MCF 10A (cell line): ENCODE data around the gene NUBP2. TPM values are rescaled to one million over a fixed set of nuclear protein-coding genes. Genes with fewer than 3 reads are reported as not detected.

Experiments used
- BruUV-seq: library from RNA; stranded (reverse); fragments of 400-500 nt; replicated peaks from 2 replicates; lab custom pipeline; 2021; lab: Mats Ljungman, UMichigan
- CTCF ChIA-PET: fragments of 300-600 bp; sonication (Branson Sonifier 250); formaldehyde crosslinking; extraction: SDS; loops from one replicate; lab custom pipeline; 2021; ENCODE audit warnings: antibody characterized with exemption, inconsistent platforms; lab: Yijun Ruan, JAX
- POLR2A ChIA-PET: fragments of 300-600, 350-650 bp; sonication (Branson Sonifier 250); formaldehyde crosslinking; extraction: SDS; loops from one replicate; lab custom pipeline; 2020; ENCODE audit warnings: antibody characterized with exemption, inconsistent platforms; lab: Yijun Ruan, JAX
- DNase-seq: peaks from one replicate; pipeline ENCODE4 v3.0.0-alpha.2; 2018; ENCODE audit not compliant: unreplicated experiment
- H3K27ac Mint-ChIP-seq: one replicate; pipeline ENCODE4 v1.8.0; 2022; ENCODE audit warnings: mild to moderate bottlenecking, low read depth, mixed read lengths; ENCODE audit not compliant: unreplicated experiment
- H3K27me3 Mint-ChIP-seq: one replicate; pipeline ENCODE4 v1.8.0; 2022; ENCODE audit warnings: mixed read lengths; ENCODE audit not compliant: insufficient read depth, unreplicated experiment
- H3K36me3 Mint-ChIP-seq: one replicate; pipeline ENCODE4 v1.8.0; 2022; ENCODE audit warnings: mild to moderate bottlenecking, moderate library complexity, mixed read lengths; ENCODE audit not compliant: insufficient read depth, unreplicated experiment
- H3K4me1 Mint-ChIP-seq: one replicate; pipeline ENCODE4 v1.8.0; 2022; ENCODE audit warnings: mixed read lengths; ENCODE audit not compliant: insufficient read depth, unreplicated experiment
- H3K4me3 Mint-ChIP-seq: one replicate; pipeline ENCODE4 v1.8.0; 2022; ENCODE audit warnings: mild to moderate bottlenecking, moderate library complexity, mixed read lengths; ENCODE audit not compliant: unreplicated experiment
- H3K9me3 Mint-ChIP-seq: one replicate; pipeline ENCODE4 v1.8.0; 2022; ENCODE audit warnings: mixed read lengths; ENCODE audit not compliant: unreplicated experiment
- intact Hi-C: fragments of 100-400 bp; cut with micrococcal nuclease; formaldehyde crosslinking; loops from 2 replicates; pipeline ENCODE4 v1.14.1; 2022
- total RNA-seq: library from RNA; stranded (reverse); gene quantifications from 2 replicates; pipeline ENCODE4 v1.2.3, GENCODE V29; 2022
- TF ChIP-seq, protein P1 (sequence below): fragments of 200-600 bp; IDR thresholded peaks from one replicate; pipeline ENCODE4 v1.8.0; 2022; ENCODE audit warnings: antibody characterized with exemption, mild to moderate bottlenecking; ENCODE audit not compliant: unreplicated experiment

NUBP2 gene
- total RNA-seq, 1 experiment from 2014 or later, result 71.3 TPM

DNA sequence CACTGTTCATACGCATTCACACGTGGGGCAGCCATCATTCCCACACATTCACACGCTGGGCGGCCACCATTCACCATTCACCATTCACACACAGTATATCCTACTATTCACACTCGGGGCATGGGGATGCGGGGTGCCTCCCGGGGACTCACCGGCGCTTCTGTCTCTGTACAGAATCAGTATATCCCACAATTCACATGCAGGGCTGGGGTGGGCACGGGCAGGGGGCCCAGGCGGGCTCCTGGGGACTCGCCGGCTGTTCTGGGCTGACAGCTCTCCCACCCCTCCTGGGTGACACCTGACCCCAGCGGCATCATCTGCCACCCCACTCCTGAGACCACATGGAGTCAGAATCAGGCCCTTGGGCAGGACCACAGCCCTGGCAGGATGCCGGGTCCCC is 21.0 kb upstream of the NUBP2 start:
- Mint-ChIP-seq H3K9me3 (no peaks in the 10 kb centered on the region), H3K27ac (no peak overlapping the region), H3K36me3 (peaks cover 40% of the 10 kb centered on the region), H3K27me3 (no peaks in the 10 kb centered on the region), H3K4me1 (no peaks in the 10 kb centered on the region), H3K4me3 (no peak overlapping the region)
- BruUV-seq, result no TSS peak
- intact Hi-C loops, result no loop called here
- DNase-seq, result no peak
- TF ChIP-seq, protein P1, sequence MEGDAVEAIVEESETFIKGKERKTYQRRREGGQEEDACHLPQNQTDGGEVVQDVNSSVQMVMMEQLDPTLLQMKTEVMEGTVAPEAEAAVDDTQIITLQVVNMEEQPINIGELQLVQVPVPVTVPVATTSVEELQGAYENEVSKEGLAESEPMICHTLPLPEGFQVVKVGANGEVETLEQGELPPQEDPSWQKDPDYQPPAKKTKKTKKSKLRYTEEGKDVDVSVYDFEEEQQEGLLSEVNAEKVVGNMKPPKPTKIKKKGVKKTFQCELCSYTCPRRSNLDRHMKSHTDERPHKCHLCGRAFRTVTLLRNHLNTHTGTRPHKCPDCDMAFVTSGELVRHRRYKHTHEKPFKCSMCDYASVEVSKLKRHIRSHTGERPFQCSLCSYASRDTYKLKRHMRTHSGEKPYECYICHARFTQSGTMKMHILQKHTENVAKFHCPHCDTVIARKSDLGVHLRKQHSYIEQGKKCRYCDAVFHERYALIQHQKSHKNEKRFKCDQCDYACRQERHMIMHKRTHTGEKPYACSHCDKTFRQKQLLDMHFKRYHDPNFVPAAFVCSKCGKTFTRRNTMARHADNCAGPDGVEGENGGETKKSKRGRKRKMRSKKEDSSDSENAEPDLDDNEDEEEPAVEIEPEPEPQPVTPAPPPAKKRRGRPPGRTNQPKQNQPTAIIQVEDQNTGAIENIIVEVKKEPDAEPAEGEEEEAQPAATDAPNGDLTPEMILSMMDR, result no peak
- ChIA-PET CTCF (no interaction called here), POLR2A (no interaction called here)

DNA sequence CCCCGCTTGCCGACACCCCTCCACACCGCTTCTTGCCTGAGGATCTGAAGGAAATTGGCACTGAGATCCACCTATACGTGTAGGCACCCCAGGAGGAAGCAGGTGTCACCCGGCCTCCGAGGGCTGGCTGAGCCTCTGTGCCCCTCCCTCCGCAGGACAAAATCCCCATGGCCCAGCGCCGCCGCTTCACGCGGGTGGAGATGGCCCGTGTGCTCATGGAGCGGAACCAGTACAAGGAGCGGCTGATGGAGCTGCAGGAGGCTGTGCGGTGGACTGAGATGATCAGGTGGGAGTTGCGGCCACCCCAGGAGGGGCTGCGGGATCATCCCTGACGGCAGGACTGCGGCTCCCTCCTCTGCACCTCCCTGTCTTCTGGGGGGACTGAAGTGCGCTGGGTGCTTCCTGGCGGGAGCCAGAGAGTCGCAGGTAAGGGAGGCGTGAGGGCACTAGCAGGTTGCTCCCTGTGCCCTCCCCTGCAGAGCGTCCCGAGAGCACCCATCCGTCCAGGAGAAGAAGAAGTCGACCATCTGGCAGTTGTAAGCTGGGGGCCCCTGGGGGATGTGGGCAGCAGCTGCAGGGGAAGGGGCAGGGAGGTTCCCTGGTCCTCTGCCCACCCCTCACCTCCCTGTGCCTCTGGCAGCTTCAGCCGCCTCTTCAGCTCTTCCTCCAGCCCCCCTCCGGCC is 20.4 kb upstream of the NUBP2 start:
- ChIA-PET POLR2A (no interaction called here), CTCF (interaction anchor here (1.0 kb wide), 1 partner anchor 12 kb away, joined by 3 read pairs; no protein-coding TSS in a partner anchor)
- Mint-ChIP-seq H3K27me3 (no peaks in the 10 kb centered on the region), H3K27ac (no peak overlapping the region), H3K4me3 (no peak overlapping the region), H3K36me3 (peaks cover 46% of the 10 kb centered on the region), H3K4me1 (no peaks in the 10 kb centered on the region), H3K9me3 (no peaks in the 10 kb centered on the region)
- no peak for DNase-seq
- intact Hi-C loops, result no loop called here
- no TSS peak for BruUV-seq
- TF ChIP-seq, protein P1, result no peak

DNA sequence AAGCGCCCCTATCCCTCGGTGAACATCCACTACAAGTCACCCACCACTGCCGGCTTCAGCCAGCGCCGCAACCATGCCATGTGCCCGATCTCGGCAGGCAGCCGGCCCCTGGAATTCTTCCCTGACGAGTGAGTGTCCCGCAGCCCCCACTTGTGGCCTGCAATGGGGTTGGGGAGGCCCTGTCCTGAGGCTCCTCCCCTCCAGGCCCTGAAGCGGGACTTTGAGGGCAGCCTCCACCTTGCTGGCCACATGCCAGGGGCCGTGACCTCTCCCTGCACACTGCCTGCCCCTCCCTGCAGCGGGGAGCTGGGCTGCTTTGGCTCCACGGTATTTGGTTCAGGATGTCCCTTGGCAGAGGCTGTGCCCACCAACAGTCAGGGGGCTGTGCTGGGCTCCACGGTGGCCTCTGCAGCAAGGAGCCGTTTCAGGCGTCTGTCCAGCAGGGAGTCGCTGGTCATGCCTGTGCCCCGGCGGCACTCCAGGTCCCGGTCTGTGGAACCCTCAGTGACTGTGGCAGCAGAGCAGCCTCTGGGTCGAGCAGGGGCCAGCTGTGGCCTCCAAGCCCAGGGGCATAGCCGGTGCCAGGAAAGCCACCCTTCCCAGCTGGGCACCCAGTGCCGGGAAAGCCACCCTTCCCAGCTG is 19.8 kb upstream of the NUBP2 start:
- POLR2A ChIA-PET, result no interaction called here
- DNase-seq, result no peak

More for the DNA sequence above, 19.8 kb upstream of the NUBP2 start:
- intact Hi-C loops, result no loop called here
- no peaks in the 10 kb centered on the region for H3K9me3 Mint-ChIP-seq
- BruUV-seq, result no TSS peak
- no peaks in the 10 kb centered on the region for H3K4me1 Mint-ChIP-seq
- H3K27ac Mint-ChIP-seq, result no peak overlapping the region
- no peaks in the 10 kb centered on the region for H3K27me3 Mint-ChIP-seq
- TF ChIP-seq, protein P1, result no peak
- H3K4me3 Mint-ChIP-seq, result no peak overlapping the region
- CTCF ChIA-PET, result interaction anchor here (0.6 to 1.0 kb wide), 3 partner anchors 12 to 56 kb away, joined by 3 read pairs; no protein-coding TSS in a partner anchor
- H3K36me3 Mint-ChIP-seq, result peaks cover 53% of the 10 kb centered on the region
